Suppressor macrophage treated with lipopolysaccharide for 1 hour (primary cell): ENCODE measurements around the gene ZBTB8B.
A peak's percentile ranks its signal among the peaks of the same experiment; 100 is the strongest.
"Not testable (repeated sequence)": the region's sequence is repeated elsewhere in the genome, so short reads cannot be mapped to it uniquely, and the experiment has no call there.

ENCODE experiments used
- DNase-seq, 3 donors: peaks; one replicate each; pipeline ENCODE4 v3.0.0-alpha.2; 2020 to 2022

ZBTB8B gene

GRCh38 chr1:32470991-32471694, 6.3 kb downstream of the ZBTB8B start:
- peak in 2 of 3 donors; percentile 7 to 25 for DNase-seq

DNA sequence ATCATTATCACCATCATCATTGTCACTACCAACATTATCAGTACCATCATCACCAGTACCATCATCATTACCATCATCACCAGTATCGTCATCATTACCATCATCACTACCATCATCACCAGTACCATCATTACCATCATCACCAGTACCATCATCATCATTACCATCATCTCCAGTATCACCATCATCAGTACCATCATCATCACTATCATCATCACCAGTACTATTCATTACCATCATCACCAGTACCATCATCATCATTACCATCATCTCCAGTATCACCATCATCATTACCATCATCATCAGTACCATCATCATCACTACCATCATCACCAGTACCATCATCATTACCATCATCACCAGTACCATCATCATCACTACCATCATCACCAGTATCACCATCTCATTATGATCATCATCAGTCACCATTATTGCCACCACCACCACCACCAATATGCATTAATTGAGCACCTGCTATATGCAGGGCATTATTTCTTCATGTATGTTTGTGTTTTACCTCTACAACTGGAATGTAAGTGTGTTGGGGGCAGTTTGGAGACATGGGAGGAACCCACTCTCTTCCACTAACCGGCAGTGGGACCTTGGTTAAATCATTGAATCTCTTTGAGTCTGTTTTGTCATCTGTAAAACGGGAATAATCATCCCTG, 7.0 kb downstream of the ZBTB8B start:
- no peak for DNase-seq

GRCh38 chr1:32472966-32473365, 8.1 kb downstream of the ZBTB8B start:
- not testable (repeated sequence) for DNase-seq

- DNase-seq, result no peak
Measured at GRCh38 chr1:32474954-32475353, 10.1 kb downstream of the ZBTB8B start.

DNA sequence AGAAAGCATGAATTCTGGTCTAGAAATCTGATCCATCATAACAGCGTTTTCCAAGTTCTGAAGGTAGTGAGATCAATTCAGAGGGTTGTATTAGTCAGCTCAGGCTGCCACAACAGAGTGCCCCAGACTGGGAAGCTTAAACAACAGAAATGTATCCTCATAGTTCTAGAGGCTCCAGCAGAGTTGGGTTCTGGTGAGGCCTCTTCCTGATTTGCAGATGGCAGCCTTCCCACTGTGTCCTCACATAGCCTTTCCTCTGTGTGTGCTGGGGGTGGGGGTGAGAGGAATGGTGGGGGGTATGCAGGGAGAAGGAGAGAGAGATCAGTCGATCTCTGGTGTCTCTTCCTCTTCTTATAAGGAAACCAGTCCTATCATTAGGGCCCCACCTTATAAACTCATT, 15.1 kb downstream of the ZBTB8B start:
- no peak for DNase-seq

DNA sequence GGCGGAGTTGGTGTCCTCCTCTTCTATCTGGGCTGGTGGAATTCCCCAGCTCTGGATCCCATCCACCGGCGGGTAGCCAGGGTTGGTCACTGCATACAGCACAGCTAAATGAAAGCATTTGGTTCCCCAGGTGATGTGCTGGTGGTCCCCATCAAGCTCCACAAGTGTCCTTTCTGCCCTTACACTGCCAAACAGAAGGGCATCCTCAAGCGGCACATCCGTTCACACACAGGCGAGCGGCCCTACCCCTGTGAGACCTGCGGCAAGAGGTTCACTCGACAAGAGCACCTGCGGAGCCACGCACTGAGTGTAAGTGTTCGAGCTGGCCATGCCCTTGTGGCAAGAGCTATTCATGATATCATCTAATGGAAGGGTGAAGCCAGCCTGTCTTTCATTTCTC, 15.9 kb downstream of the ZBTB8B start:
- no peak for DNase-seq

- DNase-seq, result not testable (repeated sequence)
Measured at GRCh38 chr1:32481788-32482187, 16.9 kb downstream of the ZBTB8B start.

GRCh38 chr1:32485554-32486255, 20.8 kb downstream of the ZBTB8B start:
- DNase-seq, result no peak

GRCh38 chr1:32486463-32487113, 21.7 kb downstream of the ZBTB8B start:
- DNase-seq, result no peak

- DNase-seq, result no peak
Measured at GRCh38 chr1:32487182-32487581, 22.3 kb downstream of the ZBTB8B start.

GRCh38 chr1:32489774-32490454, 25.0 kb downstream of the ZBTB8B start:
- no peak for DNase-seq

- DNase-seq, result no peak
Measured at GRCh38 chr1:32491386-32491785, 26.5 kb downstream of the ZBTB8B start.

DNA sequence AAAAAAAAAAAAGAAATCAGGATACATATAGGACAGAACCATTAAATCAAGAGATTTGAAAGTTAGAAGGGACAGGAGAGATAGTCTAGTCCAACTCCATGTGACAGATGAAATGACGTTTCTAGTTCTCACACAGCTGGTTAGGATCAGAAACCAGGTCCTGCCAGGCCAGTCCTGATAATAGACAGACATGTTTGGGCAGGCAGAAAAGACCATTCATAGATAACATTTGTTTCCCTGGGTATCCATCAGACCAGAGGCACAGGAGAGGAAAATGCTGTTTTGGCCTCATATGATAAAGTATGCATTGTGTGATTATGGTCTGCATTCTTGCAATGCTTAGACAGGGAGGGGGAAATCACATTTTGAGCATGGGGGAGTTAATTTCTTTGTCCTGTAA, 29.3 kb downstream of the ZBTB8B start:
- DNase-seq, result no peak

DNA sequence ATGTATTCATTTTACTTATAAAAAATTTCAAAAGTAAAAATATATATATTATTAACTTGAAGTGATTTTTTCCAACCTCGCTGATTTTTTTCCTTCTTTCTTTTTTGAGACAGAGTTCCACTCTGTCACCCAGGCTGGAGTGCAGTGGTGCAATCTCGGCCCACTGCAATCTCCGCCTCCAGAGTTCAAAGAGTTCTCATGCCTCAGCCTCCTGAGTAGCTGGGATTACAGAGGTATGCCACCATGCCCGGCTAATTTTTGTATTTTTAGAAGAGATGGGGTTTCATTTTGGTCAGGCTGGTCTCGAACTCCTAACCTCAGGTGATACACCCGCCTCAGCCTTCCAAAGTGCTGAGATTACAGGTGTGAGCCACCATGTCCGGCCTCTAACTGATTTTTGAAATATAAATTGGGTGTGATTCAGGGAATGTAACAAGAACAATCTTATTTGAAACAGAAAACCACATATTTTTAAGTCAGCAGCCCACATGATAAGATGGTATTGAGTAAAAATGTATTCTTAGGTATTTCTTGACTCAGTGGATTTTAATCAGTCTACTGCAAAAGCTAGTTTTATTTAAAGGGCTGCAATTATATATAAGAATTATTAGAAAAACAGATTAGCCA, 30.0 kb downstream of the ZBTB8B start:
- no peak for DNase-seq

DNA sequence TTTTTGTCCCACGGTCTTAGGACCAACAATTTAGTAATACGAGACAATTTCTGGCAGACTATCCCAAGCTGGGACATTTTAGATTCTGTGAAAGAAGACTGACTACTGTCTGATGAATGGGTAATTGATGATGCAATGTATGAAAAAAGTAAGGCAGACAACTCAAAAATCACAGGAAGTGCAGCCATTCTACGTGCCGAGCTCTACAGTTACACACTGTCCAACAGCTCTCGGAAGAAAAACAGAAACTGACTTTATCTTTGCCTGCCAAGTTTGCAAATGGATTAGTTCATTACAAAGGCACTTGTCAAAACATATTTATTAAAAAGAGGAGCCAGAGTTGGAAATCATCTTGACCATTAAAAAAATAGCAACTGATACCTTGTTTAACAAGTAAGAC, 31.3 kb downstream of the ZBTB8B start:
- DNase-seq, result peak; percentile 5 to 23 (median 20)

DNA sequence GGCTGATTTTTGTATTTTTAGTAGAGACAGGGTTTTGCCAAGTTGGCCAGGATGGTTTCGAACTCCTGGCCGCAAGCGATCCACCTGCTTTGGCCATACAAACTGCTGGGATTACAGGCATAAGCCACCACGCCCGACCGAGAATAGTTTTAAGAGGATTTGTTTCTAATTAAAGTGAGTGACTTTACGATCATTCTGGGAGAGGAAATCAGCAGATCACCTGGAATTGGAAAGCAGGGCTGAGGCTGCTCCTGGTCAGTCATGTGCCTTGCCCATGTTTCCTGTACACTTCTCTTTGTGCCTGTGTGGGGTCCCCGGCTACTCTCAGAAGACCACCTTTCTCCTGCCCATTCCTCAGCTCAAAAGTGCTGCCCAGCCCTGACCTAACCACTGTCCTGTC, 33.9 kb downstream of the ZBTB8B start:
- DNase-seq, result no peak

DNA sequence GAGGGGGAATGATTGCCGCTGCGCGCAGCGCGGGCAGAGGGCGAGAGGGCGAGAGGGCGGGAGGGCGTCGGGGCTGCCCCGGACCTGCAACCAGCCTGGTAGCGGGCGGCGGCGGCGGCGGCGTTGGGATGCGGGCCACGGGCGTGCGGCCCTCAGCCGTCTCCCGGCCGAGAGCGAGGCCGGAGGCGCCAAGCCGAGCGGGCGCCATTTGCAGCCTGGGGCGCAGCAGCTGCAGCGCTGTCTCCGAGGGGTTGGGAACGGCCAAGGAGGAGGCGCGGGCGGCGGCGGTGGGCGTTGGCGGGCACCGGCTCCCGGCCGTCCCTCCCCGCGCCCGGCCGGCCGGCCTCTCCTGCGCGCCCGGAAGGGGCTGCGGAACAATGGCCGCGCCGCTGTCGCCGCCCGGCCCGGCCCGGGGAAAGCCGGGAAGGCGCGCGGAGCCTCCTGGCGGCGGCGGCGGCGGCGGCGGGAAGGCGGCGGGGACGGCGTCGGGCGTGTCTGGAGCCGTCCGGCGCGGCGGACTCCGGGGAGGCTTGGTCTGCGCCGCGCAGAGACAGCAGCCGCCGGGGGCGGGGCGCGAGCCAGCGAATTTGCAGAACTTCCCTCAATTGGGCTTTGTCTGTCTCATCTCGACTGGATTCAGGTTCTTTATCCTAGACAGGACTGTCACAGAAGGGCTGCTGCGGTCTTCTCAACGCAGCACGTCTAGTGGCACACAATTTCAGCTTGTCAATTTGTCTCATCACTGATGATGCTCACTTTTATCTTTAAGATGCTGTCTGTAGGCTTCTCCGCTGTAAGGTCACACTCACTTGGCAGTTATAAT, 35.7 kb downstream of the ZBTB8B start:
- DNase-seq, result peak; percentile 82 to 93 (median 87)

GRCh38 chr1:32501865-32502264, 37.0 kb downstream of the ZBTB8B start:
- DNase-seq, result no peak

- DNase-seq, result no peak
Measured at GRCh38 chr1:32503153-32503552, 38.3 kb downstream of the ZBTB8B start.

GRCh38 chr1:32507021-32507420, 42.1 kb downstream of the ZBTB8B start:
- DNase-seq, result no peak

GRCh38 chr1:32508761-32509160, 43.9 kb downstream of the ZBTB8B start:
- no peak for DNase-seq
